HEK293 (cell line): ENCODE measurements around the gene ZSCAN26.

Source experiments
- HOXD13 ChIP-seq: sonication (generic); formaldehyde crosslinking; IDR thresholded peaks from 2 replicates; pipeline ENCODE4 v1.8.0; 2022; ENCODE audit warnings: missing genetic modification reagents, borderline replicate concordance
- KLF16 ChIP-seq: fragments of 450-650 bp; formaldehyde crosslinking; IDR thresholded peaks from 2 replicates; pipeline ENCODE4 v1.5.1; 2017; ENCODE audit warnings: missing biosample characterization, missing genetic modification characterization
- KLF8 ChIP-seq: fragments of 450-650 bp; formaldehyde crosslinking; IDR thresholded peaks from 2 replicates; pipeline ENCODE4 v1.5.1; 2016; ENCODE audit warnings: missing biosample characterization, missing genetic modification characterization
- MEIS1 ChIP-seq: sonication (generic); formaldehyde crosslinking; IDR thresholded peaks from 2 replicates; pipeline ENCODE4 v1.8.1; 2022; ENCODE audit warnings: missing genetic modification reagents, mild to moderate bottlenecking, borderline replicate concordance
- OVOL3 ChIP-seq: fragments of 450-650 bp; formaldehyde crosslinking; IDR thresholded peaks from 2 replicates; pipeline ENCODE4 v1.5.1; 2016; ENCODE audit warnings: missing biosample characterization, missing genetic modification characterization
- REPIN1 ChIP-seq: fragments of 450-650 bp; formaldehyde crosslinking; IDR thresholded peaks from 2 replicates; pipeline ENCODE4 v1.5.1; 2017; ENCODE audit warnings: missing biosample characterization, missing genetic modification characterization, low read depth
- ZBTB8A ChIP-seq: fragments of 450-650 bp; formaldehyde crosslinking; IDR thresholded peaks from 2 replicates; pipeline ENCODE4 v1.5.1; 2016; ENCODE audit warnings: missing biosample characterization, missing genetic modification characterization
- ZNF121 ChIP-seq: fragments of 450-650 bp; formaldehyde crosslinking; IDR thresholded peaks from 2 replicates; pipeline ENCODE4 v1.5.1; 2016; ENCODE audit warnings: missing biosample characterization, missing genetic modification characterization
- ZNF184 ChIP-seq: fragments of 450-650 bp; IDR thresholded peaks from 2 replicates; pipeline ENCODE4 v1.5.1; 2018; ENCODE audit warnings: missing biosample characterization, mild to moderate bottlenecking, missing genetic modification characterization
- ZNF2 ChIP-seq: fragments of 450-650 bp; formaldehyde crosslinking; IDR thresholded peaks from 2 replicates; pipeline ENCODE4 v1.5.1; 2016; ENCODE audit warnings: missing biosample characterization, missing genetic modification characterization
- ZNF324 ChIP-seq: fragments of 450-650 bp; formaldehyde crosslinking; IDR thresholded peaks from 2 replicates; pipeline ENCODE4 v1.5.1; 2016; ENCODE audit warnings: missing biosample characterization, missing genetic modification characterization
- ZNF350 ChIP-seq: fragments of 450-650 bp; formaldehyde crosslinking; IDR thresholded peaks from 2 replicates; pipeline ENCODE4 v1.5.0; 2017; ENCODE audit warnings: missing biosample characterization, mild to moderate bottlenecking, missing genetic modification characterization
- ZNF362 ChIP-seq: fragments of 450-650 bp; formaldehyde crosslinking; IDR thresholded peaks from 2 replicates; pipeline ENCODE4 v1.5.1; 2016; ENCODE audit warnings: missing biosample characterization, missing genetic modification characterization
- ZNF366 ChIP-seq: fragments of 450-650 bp; formaldehyde crosslinking; conservative IDR thresholded peaks from 2 replicates; pipeline ENCODE4 v1.5.1; 2016; ENCODE audit warnings: missing biosample characterization, missing genetic modification characterization
- ZNF416 ChIP-seq: fragments of 450-650 bp; formaldehyde crosslinking; IDR thresholded peaks from 2 replicates; pipeline ENCODE4 v1.5.1; 2016; ENCODE audit warnings: missing biosample characterization, missing genetic modification characterization
- ZNF433 ChIP-seq: fragments of 450-650 bp; formaldehyde crosslinking; IDR thresholded peaks from 2 replicates; pipeline ENCODE4 v1.5.1; 2016; ENCODE audit warnings: missing biosample characterization, missing genetic modification characterization, low read depth
- ZNF585B ChIP-seq: fragments of 450-650 bp; formaldehyde crosslinking; IDR thresholded peaks from 2 replicates; pipeline ENCODE4 v1.5.1; 2016; ENCODE audit warnings: missing biosample characterization, missing genetic modification characterization
- ZNF600 ChIP-seq: fragments of 450-650 bp; formaldehyde crosslinking; IDR thresholded peaks from 2 replicates; pipeline ENCODE4 v1.5.1; 2016; ENCODE audit warnings: missing biosample characterization, missing genetic modification characterization
- ZNF621 ChIP-seq: fragments of 450-650 bp; formaldehyde crosslinking; IDR thresholded peaks from 2 replicates; pipeline ENCODE4 v1.5.1; 2017; ENCODE audit warnings: missing biosample characterization, missing genetic modification characterization
- ZNF645 ChIP-seq: fragments of 450-650 bp; formaldehyde crosslinking; IDR thresholded peaks from 2 replicates; pipeline ENCODE4; 2016; ENCODE audit warnings: missing biosample characterization, missing genetic modification characterization
- ZNF658 ChIP-seq: fragments of 450-650 bp; formaldehyde crosslinking; IDR thresholded peaks from 2 replicates; pipeline ENCODE4; 2016; ENCODE audit warnings: missing biosample characterization, missing genetic modification characterization
- ZNF677 ChIP-seq: fragments of 450-650 bp; IDR thresholded peaks from 2 replicates; pipeline ENCODE4 v1.5.0; 2018; ENCODE audit warnings: missing biosample characterization, mild to moderate bottlenecking, missing genetic modification characterization, moderate library complexity
- ZSCAN23 ChIP-seq: fragments of 450-650 bp; formaldehyde crosslinking; IDR thresholded peaks from 2 replicates; pipeline ENCODE4 v1.5.1; 2016; ENCODE audit warnings: missing biosample characterization, missing genetic modification characterization
- ZSCAN30 ChIP-seq: fragments of 450-650 bp; IDR thresholded peaks from 2 replicates; pipeline ENCODE4 v1.5.1; 2018; ENCODE audit warnings: missing biosample characterization, mild to moderate bottlenecking, missing genetic modification characterization, moderate library complexity
- TF ChIP-seq, protein P1 (sequence below): fragments of 450-650 bp; formaldehyde crosslinking; IDR thresholded peaks from 2 replicates; pipeline ENCODE4 v1.5.1; 2016; ENCODE audit warnings: missing biosample characterization, missing genetic modification characterization
- TF ChIP-seq, protein P2 (sequence below): fragments of 450-650 bp; formaldehyde crosslinking; IDR thresholded peaks from 2 replicates; pipeline ENCODE4 v1.5.1; 2016; ENCODE audit warnings: missing biosample characterization, missing genetic modification characterization
- TF ChIP-seq, protein P3 (sequence below): fragments of 450-650 bp; formaldehyde crosslinking; IDR thresholded peaks from 2 replicates; pipeline ENCODE4 v1.5.1; 2016; ENCODE audit warnings: missing biosample characterization, missing genetic modification characterization
- TF ChIP-seq, protein P4 (sequence below): fragments of 450-650 bp; formaldehyde crosslinking; IDR thresholded peaks from 2 replicates; pipeline ENCODE4 v1.5.1; 2017; ENCODE audit warnings: missing biosample characterization, missing genetic modification characterization
- TF ChIP-seq, protein P5 (sequence below): fragments of 450-650 bp; formaldehyde crosslinking; IDR thresholded peaks from 2 replicates; pipeline ENCODE4 v1.5.1; 2016; ENCODE audit warnings: missing biosample characterization, missing genetic modification characterization

The ZSCAN26 gene

GRCh38 chr6:28266962-28267694 lies at the start of gene ZSCAN26 (continued):
- TF ChIP-seq ZNF585B (tag by site-specific recombination) = no peak
- TF ChIP-seq, protein P1, sequence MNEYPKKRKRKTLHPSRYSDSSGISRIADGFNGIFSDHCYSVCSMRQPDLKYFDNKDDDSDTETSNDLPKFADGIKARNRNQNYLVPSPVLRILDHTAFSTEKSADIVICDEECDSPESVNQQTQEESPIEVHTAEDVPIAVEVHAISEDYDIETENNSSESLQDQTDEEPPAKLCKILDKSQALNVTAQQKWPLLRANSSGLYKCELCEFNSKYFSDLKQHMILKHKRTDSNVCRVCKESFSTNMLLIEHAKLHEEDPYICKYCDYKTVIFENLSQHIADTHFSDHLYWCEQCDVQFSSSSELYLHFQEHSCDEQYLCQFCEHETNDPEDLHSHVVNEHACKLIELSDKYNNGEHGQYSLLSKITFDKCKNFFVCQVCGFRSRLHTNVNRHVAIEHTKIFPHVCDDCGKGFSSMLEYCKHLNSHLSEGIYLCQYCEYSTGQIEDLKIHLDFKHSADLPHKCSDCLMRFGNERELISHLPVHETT (tag by site-specific recombination) = peak; percentile 83
- TF ChIP-seq ZNF433 (tag by site-specific recombination) = no peak
- no peak for TF ChIP-seq ZNF366 (tag by site-specific recombination)
- TF ChIP-seq, protein P2, sequence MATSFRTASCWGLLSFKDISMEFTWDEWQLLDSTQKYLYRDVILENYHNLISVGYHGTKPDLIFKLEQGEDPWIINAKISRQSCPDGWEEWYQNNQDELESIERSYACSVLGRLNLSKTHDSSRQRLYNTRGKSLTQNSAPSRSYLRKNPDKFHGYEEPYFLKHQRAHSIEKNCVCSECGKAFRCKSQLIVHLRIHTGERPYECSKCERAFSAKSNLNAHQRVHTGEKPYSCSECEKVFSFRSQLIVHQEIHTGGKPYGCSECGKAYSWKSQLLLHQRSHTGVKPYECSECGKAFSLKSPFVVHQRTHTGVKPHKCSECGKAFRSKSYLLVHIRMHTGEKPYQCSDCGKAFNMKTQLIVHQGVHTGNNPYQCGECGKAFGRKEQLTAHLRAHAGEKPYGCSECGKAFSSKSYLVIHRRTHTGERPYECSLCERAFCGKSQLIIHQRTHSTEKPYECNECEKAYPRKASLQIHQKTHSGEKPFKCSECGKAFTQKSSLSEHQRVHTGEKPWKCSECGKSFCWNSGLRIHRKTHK = no peak
- no peak for TF ChIP-seq ZNF677 (tag by site-specific recombination)
- no peak for TF ChIP-seq MEIS1 (CRISPR knock-in tag)
- TF ChIP-seq, protein P3, sequence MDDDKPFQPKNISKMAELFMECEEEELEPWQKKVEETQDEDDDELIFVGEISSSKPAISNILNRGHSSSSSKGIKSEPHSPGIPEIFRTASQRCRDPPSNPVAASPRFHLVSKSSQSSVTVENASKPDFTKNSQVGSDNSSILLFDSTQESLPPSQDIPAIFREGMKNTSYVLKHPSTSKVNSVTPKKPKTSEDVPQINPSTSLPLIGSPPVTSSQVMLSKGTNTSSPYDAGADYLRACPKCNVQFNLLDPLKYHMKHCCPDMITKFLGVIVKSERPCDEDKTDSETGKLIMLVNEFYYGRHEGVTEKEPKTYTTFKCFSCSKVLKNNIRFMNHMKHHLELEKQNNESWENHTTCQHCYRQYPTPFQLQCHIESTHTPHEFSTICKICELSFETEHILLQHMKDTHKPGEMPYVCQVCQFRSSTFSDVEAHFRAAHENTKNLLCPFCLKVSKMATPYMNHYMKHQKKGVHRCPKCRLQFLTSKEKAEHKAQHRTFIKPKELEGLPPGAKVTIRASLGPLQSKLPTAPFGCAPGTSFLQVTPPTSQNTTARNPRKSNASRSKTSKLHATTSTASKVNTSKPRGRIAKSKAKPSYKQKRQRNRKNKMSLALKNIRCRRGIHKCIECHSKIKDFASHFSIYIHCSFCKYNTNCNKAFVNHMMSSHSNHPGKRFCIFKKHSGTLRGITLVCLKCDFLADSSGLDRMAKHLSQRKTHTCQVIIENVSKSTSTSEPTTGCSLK (tag by site-specific recombination) = no peak
- peak; percentile 77 for TF ChIP-seq ZNF324
- TF ChIP-seq ZBTB8A (tag by site-specific recombination) = 0 out of 2 replicates have a peak, but pooled peaks have one; percentile 37
- TF ChIP-seq ZNF416 (tag by site-specific recombination) = no peak
- TF ChIP-seq ZSCAN30 = peak; percentile 85
- TF ChIP-seq, protein P4, sequence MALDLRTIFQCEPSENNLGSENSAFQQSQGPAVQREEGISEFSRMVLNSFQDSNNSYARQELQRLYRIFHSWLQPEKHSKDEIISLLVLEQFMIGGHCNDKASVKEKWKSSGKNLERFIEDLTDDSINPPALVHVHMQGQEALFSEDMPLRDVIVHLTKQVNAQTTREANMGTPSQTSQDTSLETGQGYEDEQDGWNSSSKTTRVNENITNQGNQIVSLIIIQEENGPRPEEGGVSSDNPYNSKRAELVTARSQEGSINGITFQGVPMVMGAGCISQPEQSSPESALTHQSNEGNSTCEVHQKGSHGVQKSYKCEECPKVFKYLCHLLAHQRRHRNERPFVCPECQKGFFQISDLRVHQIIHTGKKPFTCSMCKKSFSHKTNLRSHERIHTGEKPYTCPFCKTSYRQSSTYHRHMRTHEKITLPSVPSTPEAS (tag by site-specific recombination) = no peak
- TF ChIP-seq ZNF645 (tag by site-specific recombination) = no peak
- TF ChIP-seq, protein P5, sequence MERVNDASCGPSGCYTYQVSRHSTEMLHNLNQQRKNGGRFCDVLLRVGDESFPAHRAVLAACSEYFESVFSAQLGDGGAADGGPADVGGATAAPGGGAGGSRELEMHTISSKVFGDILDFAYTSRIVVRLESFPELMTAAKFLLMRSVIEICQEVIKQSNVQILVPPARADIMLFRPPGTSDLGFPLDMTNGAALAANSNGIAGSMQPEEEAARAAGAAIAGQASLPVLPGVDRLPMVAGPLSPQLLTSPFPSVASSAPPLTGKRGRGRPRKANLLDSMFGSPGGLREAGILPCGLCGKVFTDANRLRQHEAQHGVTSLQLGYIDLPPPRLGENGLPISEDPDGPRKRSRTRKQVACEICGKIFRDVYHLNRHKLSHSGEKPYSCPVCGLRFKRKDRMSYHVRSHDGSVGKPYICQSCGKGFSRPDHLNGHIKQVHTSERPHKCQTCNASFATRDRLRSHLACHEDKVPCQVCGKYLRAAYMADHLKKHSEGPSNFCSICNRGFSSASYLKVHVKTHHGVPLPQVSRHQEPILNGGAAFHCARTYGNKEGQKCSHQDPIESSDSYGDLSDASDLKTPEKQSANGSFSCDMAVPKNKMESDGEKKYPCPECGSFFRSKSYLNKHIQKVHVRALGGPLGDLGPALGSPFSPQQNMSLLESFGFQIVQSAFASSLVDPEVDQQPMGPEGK (tag by site-specific recombination) = peak; percentile 64; the same call in 1 of the 2 replicates
- TF ChIP-seq HOXD13 (CRISPR knock-in tag) = 0 out of 2 replicates have a peak, but pooled peaks have one; percentile 19
- no peak for TF ChIP-seq ZNF350 (tag by site-specific recombination)
- no peak for TF ChIP-seq ZSCAN23 (tag by site-specific recombination)
- TF ChIP-seq ZNF184 (tag by site-specific recombination) = no peak
- TF ChIP-seq REPIN1 = 0 out of 2 replicates have a peak, but pooled peaks have one; percentile 23
- peak; percentile 87 for TF ChIP-seq KLF8 (tag by site-specific recombination)
- no peak for TF ChIP-seq ZNF362 (tag by site-specific recombination)
- TF ChIP-seq ZNF121 = peak; percentile 27; the same call in 1 of the 2 replicates
- TF ChIP-seq KLF16 (tag by site-specific recombination) = no peak
- peak; percentile 68; the same call in 1 of the 2 replicates for TF ChIP-seq OVOL3 (tag by site-specific recombination)
- TF ChIP-seq ZNF621 (tag by site-specific recombination) = no peak
- peak; percentile 74 for TF ChIP-seq ZNF600
- peak; percentile 96 for TF ChIP-seq ZNF2 (tag by site-specific recombination)
- TF ChIP-seq ZNF658 (tag by site-specific recombination) = no peak
